C4-2B (cell line): Measurements from ENCODE around the gene IL10RA.

Experiments
- ZFX ChIP-seq: fragments of 450-650 bp; IDR thresholded peaks from 2 replicates; pipeline ENCODE4 v1.6.1; 2017
- TF ChIP-seq, protein P1 (sequence below): fragments of 450-650 bp; conservative IDR thresholded peaks from 2 replicates; pipeline ENCODE4 v1.5.1; 2017; ENCODE audit warnings: mild to moderate bottlenecking

DNA sequence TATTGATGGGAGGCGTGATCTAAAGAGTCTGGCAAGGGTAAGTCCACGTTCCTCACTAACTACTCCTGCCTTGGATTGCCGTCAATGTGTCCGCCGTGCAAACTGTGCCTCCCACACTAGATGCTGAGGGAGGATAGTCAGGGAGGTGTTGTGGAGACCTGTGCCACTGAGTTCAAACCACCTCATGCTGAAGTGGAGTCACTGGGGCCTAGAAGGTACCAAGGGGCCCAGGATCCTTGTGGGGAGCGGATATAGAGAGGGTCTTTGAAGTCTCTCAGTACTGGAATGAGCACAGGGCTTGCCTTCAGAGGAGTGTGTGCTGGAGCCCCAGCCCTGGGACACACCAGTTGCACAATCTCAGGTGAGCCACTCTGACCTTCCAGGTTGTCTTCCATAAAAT lies 63.6 kb downstream of the IL10RA start:
- TF ChIP-seq, protein P1, sequence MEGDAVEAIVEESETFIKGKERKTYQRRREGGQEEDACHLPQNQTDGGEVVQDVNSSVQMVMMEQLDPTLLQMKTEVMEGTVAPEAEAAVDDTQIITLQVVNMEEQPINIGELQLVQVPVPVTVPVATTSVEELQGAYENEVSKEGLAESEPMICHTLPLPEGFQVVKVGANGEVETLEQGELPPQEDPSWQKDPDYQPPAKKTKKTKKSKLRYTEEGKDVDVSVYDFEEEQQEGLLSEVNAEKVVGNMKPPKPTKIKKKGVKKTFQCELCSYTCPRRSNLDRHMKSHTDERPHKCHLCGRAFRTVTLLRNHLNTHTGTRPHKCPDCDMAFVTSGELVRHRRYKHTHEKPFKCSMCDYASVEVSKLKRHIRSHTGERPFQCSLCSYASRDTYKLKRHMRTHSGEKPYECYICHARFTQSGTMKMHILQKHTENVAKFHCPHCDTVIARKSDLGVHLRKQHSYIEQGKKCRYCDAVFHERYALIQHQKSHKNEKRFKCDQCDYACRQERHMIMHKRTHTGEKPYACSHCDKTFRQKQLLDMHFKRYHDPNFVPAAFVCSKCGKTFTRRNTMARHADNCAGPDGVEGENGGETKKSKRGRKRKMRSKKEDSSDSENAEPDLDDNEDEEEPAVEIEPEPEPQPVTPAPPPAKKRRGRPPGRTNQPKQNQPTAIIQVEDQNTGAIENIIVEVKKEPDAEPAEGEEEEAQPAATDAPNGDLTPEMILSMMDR, result no peak
- no peak for TF ChIP-seq ZFX
